GM21723 (cell line): ENCODE measurements around the gene HAUS2.

Experiments used
- ATAC-seq: cut with Tn5 transposase; IDR thresholded peaks from one replicate; pipeline ENCODE4 v1.9.1; 2021; ENCODE audit warnings: mild to moderate bottlenecking, moderate library complexity; ENCODE audit not compliant: unreplicated experiment

The HAUS2 gene

GRCh38 chr15:42605796-42606195 is 57.2 kb downstream of the HAUS2 start:
- ATAC-seq: no peak

- no peak for ATAC-seq
Observed at GRCh38 chr15:42608110-42608531, 59.5 kb downstream of the HAUS2 start.

- no peak for ATAC-seq
Observed at GRCh38 chr15:42608752-42609488, 60.3 kb downstream of the HAUS2 start.

GRCh38 chr15:42611532-42611931 is 62.9 kb downstream of the HAUS2 start:
- ATAC-seq: no peak

- ATAC-seq: no peak
Observed at GRCh38 chr15:42612367-42612912, 63.8 kb downstream of the HAUS2 start.

- no peak for ATAC-seq
Observed at GRCh38 chr15:42616107-42616506, 67.5 kb downstream of the HAUS2 start.
